ENCODE measurements around the gene SLC9A3.

DNA sequence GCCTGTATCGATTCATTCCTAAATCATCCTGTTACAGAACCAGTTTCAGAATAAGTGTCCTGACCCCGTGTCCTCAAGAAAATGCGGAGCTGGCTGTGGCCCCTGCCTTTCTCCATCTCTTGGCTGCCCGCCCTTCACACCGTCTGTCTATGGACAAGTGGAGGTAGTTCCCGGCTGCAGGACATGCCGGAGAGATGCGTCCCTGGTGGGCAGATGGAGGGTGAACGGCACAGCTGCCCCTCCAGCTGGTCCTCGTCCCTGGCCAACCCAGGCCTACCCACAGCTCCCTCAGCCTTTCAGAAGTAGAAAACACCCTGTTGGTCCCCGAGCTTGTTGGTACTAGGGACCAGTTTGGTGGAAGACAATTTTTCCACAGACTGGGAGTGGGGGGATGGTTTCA is 96.0 kb downstream of the SLC9A3 start:
- TF ChIP-seq, protein P1, sequence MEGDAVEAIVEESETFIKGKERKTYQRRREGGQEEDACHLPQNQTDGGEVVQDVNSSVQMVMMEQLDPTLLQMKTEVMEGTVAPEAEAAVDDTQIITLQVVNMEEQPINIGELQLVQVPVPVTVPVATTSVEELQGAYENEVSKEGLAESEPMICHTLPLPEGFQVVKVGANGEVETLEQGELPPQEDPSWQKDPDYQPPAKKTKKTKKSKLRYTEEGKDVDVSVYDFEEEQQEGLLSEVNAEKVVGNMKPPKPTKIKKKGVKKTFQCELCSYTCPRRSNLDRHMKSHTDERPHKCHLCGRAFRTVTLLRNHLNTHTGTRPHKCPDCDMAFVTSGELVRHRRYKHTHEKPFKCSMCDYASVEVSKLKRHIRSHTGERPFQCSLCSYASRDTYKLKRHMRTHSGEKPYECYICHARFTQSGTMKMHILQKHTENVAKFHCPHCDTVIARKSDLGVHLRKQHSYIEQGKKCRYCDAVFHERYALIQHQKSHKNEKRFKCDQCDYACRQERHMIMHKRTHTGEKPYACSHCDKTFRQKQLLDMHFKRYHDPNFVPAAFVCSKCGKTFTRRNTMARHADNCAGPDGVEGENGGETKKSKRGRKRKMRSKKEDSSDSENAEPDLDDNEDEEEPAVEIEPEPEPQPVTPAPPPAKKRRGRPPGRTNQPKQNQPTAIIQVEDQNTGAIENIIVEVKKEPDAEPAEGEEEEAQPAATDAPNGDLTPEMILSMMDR (IDR thresholded peaks at IDR 0.05): no peak
- no peak for TF ChIP-seq POLR2A (IDR thresholded peaks at IDR 0.05)

Measured in prostate gland (tissue), 2 donors.